Hepatocyte (in vitro differentiated cells): ENCODE data around the gene IDUA.

Experiments
- CTCF ChIP-seq: fragments of 200-600 bp; sonication (generic); IDR thresholded peaks from 2 replicates; pipeline ENCODE4 v1.5.1; 2016; ENCODE audit warnings: antibody characterized with exemption, mild to moderate bottlenecking; ENCODE audit not compliant: poor library complexity
- EZH2 ChIP-seq: fragments of 200-600 bp; sonication (generic); IDR thresholded peaks from 2 replicates; pipeline ENCODE4 v1.6.1; 2016; ENCODE audit warnings: antibody characterized with exemption, mild to moderate bottlenecking, borderline replicate concordance
- EZH2phosphoT487 ChIP-seq: fragments of 200-600 bp; sonication (generic); IDR thresholded peaks from one replicate; pipeline ENCODE4 v1.6.1; 2018; ENCODE audit warnings: antibody characterized with exemption, mild to moderate bottlenecking, low read depth, moderate library complexity; ENCODE audit not compliant: unreplicated experiment, severe bottlenecking

GRCh38 chr4:992297-993110, 5.7 kb downstream of the IDUA start:
- TF ChIP-seq CTCF (no peak), EZH2 (no peak), EZH2phosphoT487 (no peak)
